ENCODE results near the gene GET3.

Gene GET3

GRCh38 chr19:12766051-12766521 lies 28.8 kb downstream of the GET3 start:
- Histone ChIP-seq H3K9me3 (ENCODE audit: insufficient read depth, low read length) (peaks cover 10% of the 10 kb centered on the region; the same call in 1 of the 2 replicates), H3K4me3 (ENCODE audit: insufficient read length, low read depth) (peak overlapping the region; percentile 56), H3K27me3 (ENCODE audit: insufficient read depth, insufficient read length) (no peaks in the 10 kb centered on the region), H3K36me3 (ENCODE audit: insufficient read depth, insufficient read length, low read length) (peaks cover 56% of the 10 kb centered on the region), H3K9ac (ENCODE audit: insufficient read length, low read depth) (peak overlapping the region; percentile 82), H3K4me1 (ENCODE audit: insufficient read depth, insufficient read length) (peaks cover 6% of the 10 kb centered on the region)
- peak; percentile 70 for DNase-seq (ENCODE audit: low read depth, low spot score)
- TF ChIP-seq ZNF274 (IDR thresholded peaks at IDR 0.05; ENCODE audit: low read depth, low read length) (no peak), YY1 (IDR thresholded peaks at IDR 0.05; ENCODE audit: insufficient read depth, insufficient read length) (no peak), SUZ12 (IDR thresholded peaks at IDR 0.05; ENCODE audit: extremely low read depth, insufficient read depth, insufficient read length) (no peak)

- no peak for DNase-seq (ENCODE audit: low read depth, low spot score)
- Histone ChIP-seq H3K9me3 (ENCODE audit: insufficient read depth, low read length) (peaks cover 10% of the 10 kb centered on the region; the same call in 1 of the 2 replicates), H3K4me3 (ENCODE audit: insufficient read length, low read depth) (no peak overlapping the region), H3K36me3 (ENCODE audit: insufficient read depth, insufficient read length, low read length) (peaks cover 52% of the 10 kb centered on the region), H3K27me3 (ENCODE audit: insufficient read depth, insufficient read length) (no peaks in the 10 kb centered on the region), H3K4me1 (ENCODE audit: insufficient read depth, insufficient read length) (peaks cover 6% of the 10 kb centered on the region), H3K9ac (ENCODE audit: insufficient read length, low read depth) (no peak overlapping the region)
- TF ChIP-seq YY1 (IDR thresholded peaks at IDR 0.05; ENCODE audit: insufficient read depth, insufficient read length) (no peak), SUZ12 (IDR thresholded peaks at IDR 0.05; ENCODE audit: extremely low read depth, insufficient read depth, insufficient read length) (no peak), ZNF274 (IDR thresholded peaks at IDR 0.05; ENCODE audit: low read depth, low read length) (no peak)
Observed at GRCh38 chr19:12767150-12767549, 29.9 kb downstream of the GET3 start.

GRCh38 chr19:12767666-12768065 lies 30.4 kb downstream of the GET3 start:
- H3K4me1 ChIP-seq (ENCODE audit: insufficient read depth, insufficient read length): peaks cover 6% of the 10 kb centered on the region
- no peak for TF ChIP-seq ZNF274 (IDR thresholded peaks at IDR 0.05; ENCODE audit: low read depth, low read length)
- no peak for TF ChIP-seq YY1 (IDR thresholded peaks at IDR 0.05; ENCODE audit: insufficient read depth, insufficient read length)
- TF ChIP-seq SUZ12 (IDR thresholded peaks at IDR 0.05; ENCODE audit: extremely low read depth, insufficient read depth, insufficient read length): no peak
- H3K9me3 ChIP-seq (ENCODE audit: insufficient read depth, low read length): peaks cover 10% of the 10 kb centered on the region; the same call in 1 of the 2 replicates
- DNase-seq (ENCODE audit: low read depth, low spot score): no peak
- H3K9ac ChIP-seq (ENCODE audit: insufficient read length, low read depth): no peak overlapping the region
- no peaks in the 10 kb centered on the region for H3K27me3 ChIP-seq (ENCODE audit: insufficient read depth, insufficient read length)
- H3K4me3 ChIP-seq (ENCODE audit: insufficient read length, low read depth): no peak overlapping the region
- H3K36me3 ChIP-seq (ENCODE audit: insufficient read depth, insufficient read length, low read length): peaks cover 48% of the 10 kb centered on the region

- Histone ChIP-seq H3K9ac (ENCODE audit: insufficient read length, low read depth) (peak overlapping the region; percentile 57), H3K27me3 (ENCODE audit: insufficient read depth, insufficient read length) (no peaks in the 10 kb centered on the region), H3K36me3 (ENCODE audit: insufficient read depth, insufficient read length, low read length) (peaks cover 34% of the 10 kb centered on the region), H3K9me3 (ENCODE audit: insufficient read depth, low read length) (no peaks in the 10 kb centered on the region), H3K4me3 (ENCODE audit: insufficient read length, low read depth) (no peak overlapping the region), H3K4me1 (ENCODE audit: insufficient read depth, insufficient read length) (peaks cover 9% of the 10 kb centered on the region)
- no peak for DNase-seq (ENCODE audit: low read depth, low spot score)
- TF ChIP-seq ZNF274 (IDR thresholded peaks at IDR 0.05; ENCODE audit: low read depth, low read length) (no peak), YY1 (IDR thresholded peaks at IDR 0.05; ENCODE audit: insufficient read depth, insufficient read length) (no peak), SUZ12 (IDR thresholded peaks at IDR 0.05; ENCODE audit: extremely low read depth, insufficient read depth, insufficient read length) (no peak)
Observed at GRCh38 chr19:12769689-12770088, 32.4 kb downstream of the GET3 start.

- Histone ChIP-seq H3K36me3 (ENCODE audit: insufficient read depth, insufficient read length, low read length) (peaks cover 29% of the 10 kb centered on the region), H3K4me3 (ENCODE audit: insufficient read length, low read depth) (no peak overlapping the region), H3K4me1 (ENCODE audit: insufficient read depth, insufficient read length) (peaks cover 10% of the 10 kb centered on the region), H3K27me3 (ENCODE audit: insufficient read depth, insufficient read length) (no peaks in the 10 kb centered on the region), H3K9me3 (ENCODE audit: insufficient read depth, low read length) (no peaks in the 10 kb centered on the region), H3K9ac (ENCODE audit: insufficient read length, low read depth) (peak overlapping the region; percentile 28)
- DNase-seq (ENCODE audit: low read depth, low spot score): no peak
- TF ChIP-seq YY1 (IDR thresholded peaks at IDR 0.05; ENCODE audit: insufficient read depth, insufficient read length) (no peak), SUZ12 (IDR thresholded peaks at IDR 0.05; ENCODE audit: extremely low read depth, insufficient read depth, insufficient read length) (no peak), ZNF274 (IDR thresholded peaks at IDR 0.05; ENCODE audit: low read depth, low read length) (no peak)
Observed at GRCh38 chr19:12770922-12771321, 33.6 kb downstream of the GET3 start.

- Histone ChIP-seq H3K36me3 (ENCODE audit: insufficient read depth, insufficient read length, low read length) (peaks cover 27% of the 10 kb centered on the region), H3K27me3 (ENCODE audit: insufficient read depth, insufficient read length) (no peaks in the 10 kb centered on the region), H3K4me1 (ENCODE audit: insufficient read depth, insufficient read length) (peaks cover 12% of the 10 kb centered on the region), H3K9ac (ENCODE audit: insufficient read length, low read depth) (no peak overlapping the region), H3K4me3 (ENCODE audit: insufficient read length, low read depth) (no peak overlapping the region), H3K9me3 (ENCODE audit: insufficient read depth, low read length) (no peaks in the 10 kb centered on the region)
- TF ChIP-seq SUZ12 (IDR thresholded peaks at IDR 0.05; ENCODE audit: extremely low read depth, insufficient read depth, insufficient read length) (no peak), ZNF274 (IDR thresholded peaks at IDR 0.05; ENCODE audit: low read depth, low read length) (no peak), YY1 (IDR thresholded peaks at IDR 0.05; ENCODE audit: insufficient read depth, insufficient read length) (no peak)
- no peak for DNase-seq (ENCODE audit: low read depth, low spot score)
Observed at GRCh38 chr19:12772323-12772722, 35.0 kb downstream of the GET3 start.

GRCh38 chr19:12773571-12773970 lies 36.3 kb downstream of the GET3 start:
- Histone ChIP-seq H3K4me3 (ENCODE audit: insufficient read length, low read depth) (no peak overlapping the region), H3K9me3 (ENCODE audit: insufficient read depth, low read length) (no peaks in the 10 kb centered on the region), H3K36me3 (ENCODE audit: insufficient read depth, insufficient read length, low read length) (peaks cover 18% of the 10 kb centered on the region), H3K27me3 (ENCODE audit: insufficient read depth, insufficient read length) (peaks cover 3% of the 10 kb centered on the region), H3K9ac (ENCODE audit: insufficient read length, low read depth) (peak overlapping the region; percentile 16), H3K4me1 (ENCODE audit: insufficient read depth, insufficient read length) (peaks cover 13% of the 10 kb centered on the region)
- DNase-seq (ENCODE audit: low read depth, low spot score): no peak
- TF ChIP-seq YY1 (IDR thresholded peaks at IDR 0.05; ENCODE audit: insufficient read depth, insufficient read length) (no peak), SUZ12 (IDR thresholded peaks at IDR 0.05; ENCODE audit: extremely low read depth, insufficient read depth, insufficient read length) (no peak), ZNF274 (IDR thresholded peaks at IDR 0.05; ENCODE audit: low read depth, low read length) (no peak)
